ENCODE results near the gene SAMM50. TPM values are rescaled to one million over a fixed set of nuclear protein-coding genes. Genes with fewer than 3 reads are reported as not detected.
A peak's percentile ranks its signal among the peaks of the same experiment; 100 is the strongest.

The SAMM50 gene
- 12.9 TPM for total RNA-seq

GRCh38 chr22:43955040-43955882 is at the start of gene SAMM50:
TSS of gene SAMM50 (plus strand) at chr22:43955442. CDS start at chr22:43955578, 136 bp downstream.
- H3K27me3 ChIP-seq (ENCODE audit: insufficient read depth, low read length), result no peaks in the 10 kb centered on the region
- peaks cover 28% of the 10 kb centered on the region for H3K4me1 ChIP-seq (ENCODE audit: insufficient read depth, low read length)
- peak within 1 kb of the TSS; percentile 85 for H3K4me3 ChIP-seq (ENCODE audit: low read length)
- H3K9me3 ChIP-seq (ENCODE audit: low read depth, low read length), result no peaks in the 10 kb centered on the region

- H3K4me1 ChIP-seq (ENCODE audit: insufficient read depth, low read length), result no peaks in the 10 kb centered on the region
- no peaks in the 10 kb centered on the region for H3K27me3 ChIP-seq (ENCODE audit: insufficient read depth, low read length)
- no peak overlapping the region for H3K4me3 ChIP-seq (ENCODE audit: low read length)
- no peaks in the 10 kb centered on the region for H3K9me3 ChIP-seq (ENCODE audit: low read depth, low read length)
Measured at GRCh38 chr22:43905681-43906080, 49.6 kb upstream of the SAMM50 start.

- Histone ChIP-seq H3K4me1 (ENCODE audit: insufficient read depth, low read length) (no peaks in the 10 kb centered on the region), H3K9me3 (ENCODE audit: low read depth, low read length) (no peaks in the 10 kb centered on the region), H3K4me3 (ENCODE audit: low read length) (no peak overlapping the region), H3K27me3 (ENCODE audit: insufficient read depth, low read length) (no peaks in the 10 kb centered on the region)
Measured at GRCh38 chr22:43909708-43910107, 45.5 kb upstream of the SAMM50 start.

GRCh38 chr22:43910178-43910695 is 45.0 kb upstream of the SAMM50 start:
- Histone ChIP-seq H3K27me3 (ENCODE audit: insufficient read depth, low read length) (no peaks in the 10 kb centered on the region), H3K4me1 (ENCODE audit: insufficient read depth, low read length) (no peaks in the 10 kb centered on the region), H3K4me3 (ENCODE audit: low read length) (no peak overlapping the region), H3K9me3 (ENCODE audit: low read depth, low read length) (no peaks in the 10 kb centered on the region)

- Histone ChIP-seq H3K4me1 (ENCODE audit: insufficient read depth, low read length) (no peaks in the 10 kb centered on the region), H3K4me3 (ENCODE audit: low read length) (no peak overlapping the region), H3K9me3 (ENCODE audit: low read depth, low read length) (no peaks in the 10 kb centered on the region), H3K27me3 (ENCODE audit: insufficient read depth, low read length) (no peaks in the 10 kb centered on the region)
Measured at GRCh38 chr22:43911351-43911750, 43.9 kb upstream of the SAMM50 start.

- no peaks in the 10 kb centered on the region for H3K4me1 ChIP-seq (ENCODE audit: insufficient read depth, low read length)
- H3K27me3 ChIP-seq (ENCODE audit: insufficient read depth, low read length), result no peaks in the 10 kb centered on the region
- H3K4me3 ChIP-seq (ENCODE audit: low read length), result no peak overlapping the region
- H3K9me3 ChIP-seq (ENCODE audit: low read depth, low read length), result no peaks in the 10 kb centered on the region
Measured at GRCh38 chr22:43917521-43917920, 37.7 kb upstream of the SAMM50 start.

GRCh38 chr22:43919106-43919973 is 35.9 kb upstream of the SAMM50 start:
- Histone ChIP-seq H3K4me3 (ENCODE audit: low read length) (no peak overlapping the region), H3K27me3 (ENCODE audit: insufficient read depth, low read length) (peaks cover 1% of the 10 kb centered on the region), H3K9me3 (ENCODE audit: low read depth, low read length) (no peaks in the 10 kb centered on the region), H3K4me1 (ENCODE audit: insufficient read depth, low read length) (peaks cover 6% of the 10 kb centered on the region)

- Histone ChIP-seq H3K4me3 (ENCODE audit: low read length) (no peak overlapping the region), H3K9me3 (ENCODE audit: low read depth, low read length) (no peaks in the 10 kb centered on the region), H3K27me3 (ENCODE audit: insufficient read depth, low read length) (peaks cover 14% of the 10 kb centered on the region), H3K4me1 (ENCODE audit: insufficient read depth, low read length) (peaks cover 8% of the 10 kb centered on the region)
Measured at GRCh38 chr22:43921370-43921769, 33.9 kb upstream of the SAMM50 start.

- Histone ChIP-seq H3K4me3 (ENCODE audit: low read length) (no peak overlapping the region), H3K4me1 (ENCODE audit: insufficient read depth, low read length) (peaks cover 8% of the 10 kb centered on the region), H3K9me3 (ENCODE audit: low read depth, low read length) (no peaks in the 10 kb centered on the region), H3K27me3 (ENCODE audit: insufficient read depth, low read length) (peaks cover 14% of the 10 kb centered on the region)
Measured at GRCh38 chr22:43922123-43922522, 33.1 kb upstream of the SAMM50 start.

- Histone ChIP-seq H3K27me3 (ENCODE audit: insufficient read depth, low read length) (peaks cover 14% of the 10 kb centered on the region), H3K4me3 (ENCODE audit: low read length) (no peak overlapping the region), H3K4me1 (ENCODE audit: insufficient read depth, low read length) (peaks cover 10% of the 10 kb centered on the region), H3K9me3 (ENCODE audit: low read depth, low read length) (no peaks in the 10 kb centered on the region)
Measured at GRCh38 chr22:43923191-43923590, 32.1 kb upstream of the SAMM50 start.

GRCh38 chr22:43923631-43924464 is 31.4 kb upstream of the SAMM50 start, which contains the start of gene PNPLA3:
TSS of gene PNPLA3 (plus strand) at chr22:43923805. CDS start at chr22:43923912, 107 bp downstream.
- Histone ChIP-seq H3K4me1 (ENCODE audit: insufficient read depth, low read length) (peaks cover 13% of the 10 kb centered on the region), H3K27me3 (ENCODE audit: insufficient read depth, low read length) (peaks cover 14% of the 10 kb centered on the region), H3K9me3 (ENCODE audit: low read depth, low read length) (no peaks in the 10 kb centered on the region), H3K4me3 (ENCODE audit: low read length) (peak within 1 kb of the TSS; percentile 27)

- peaks cover 14% of the 10 kb centered on the region for H3K27me3 ChIP-seq (ENCODE audit: insufficient read depth, low read length)
- H3K4me3 ChIP-seq (ENCODE audit: low read length), result no peak overlapping the region
- no peaks in the 10 kb centered on the region for H3K9me3 ChIP-seq (ENCODE audit: low read depth, low read length)
- peaks cover 13% of the 10 kb centered on the region for H3K4me1 ChIP-seq (ENCODE audit: insufficient read depth, low read length)
Measured at GRCh38 chr22:43924877-43925276, 30.4 kb upstream of the SAMM50 start.

GRCh38 chr22:43925433-43926348 is 29.6 kb upstream of the SAMM50 start:
- H3K9me3 ChIP-seq (ENCODE audit: low read depth, low read length), result no peaks in the 10 kb centered on the region
- no peak overlapping the region for H3K4me3 ChIP-seq (ENCODE audit: low read length)
- H3K4me1 ChIP-seq (ENCODE audit: insufficient read depth, low read length), result peaks cover 13% of the 10 kb centered on the region
- peaks cover 14% of the 10 kb centered on the region for H3K27me3 ChIP-seq (ENCODE audit: insufficient read depth, low read length)

GRCh38 chr22:43926349-43926710 is 28.9 kb upstream of the SAMM50 start:
- no peak overlapping the region for H3K4me3 ChIP-seq (ENCODE audit: low read length)
- H3K9me3 ChIP-seq (ENCODE audit: low read depth, low read length), result no peaks in the 10 kb centered on the region
- H3K27me3 ChIP-seq (ENCODE audit: insufficient read depth, low read length), result peaks cover 14% of the 10 kb centered on the region
- peaks cover 13% of the 10 kb centered on the region for H3K4me1 ChIP-seq (ENCODE audit: insufficient read depth, low read length)

Measured in mononuclear cell (primary cell).